ENCODE measurements around the gene SPAG6. TPM values are rescaled to one million over a fixed set of nuclear protein-coding genes. Genes with fewer than 3 reads are reported as not detected.
"Not testable (repeated sequence)": the region's sequence is repeated elsewhere in the genome, so short reads cannot be mapped to it uniquely, and the experiment has no call there.

The SPAG6 gene
- total RNA-seq, 2 experiments from 2014 or later = not detected

DNA sequence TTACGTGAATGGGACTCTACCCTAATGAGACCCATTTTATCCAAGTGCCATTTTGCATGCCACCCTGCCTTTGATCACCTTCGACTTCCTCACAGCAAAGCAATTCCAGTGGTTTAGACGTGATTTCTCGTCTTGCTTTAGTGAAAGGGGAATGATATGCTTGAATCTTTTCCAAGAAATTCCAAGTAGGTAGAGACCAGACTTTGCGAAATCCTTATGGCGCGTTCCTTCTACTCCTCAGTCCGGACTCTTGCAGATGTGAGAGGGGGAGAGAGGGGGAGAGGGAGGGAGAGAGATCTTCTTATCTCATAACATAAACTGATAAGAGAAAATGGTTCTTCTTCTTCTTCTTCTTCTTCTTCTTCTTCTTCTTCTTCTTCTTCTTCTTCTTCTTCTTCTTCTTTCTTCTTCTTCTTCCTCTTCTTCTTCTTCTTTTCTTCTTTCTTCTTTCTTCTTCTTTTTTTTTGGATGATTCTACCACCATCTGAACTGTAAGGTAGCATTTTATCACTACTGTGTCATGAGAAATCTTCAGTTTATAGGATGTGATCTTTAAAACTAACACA is 883 bp downstream of the SPAG6 start:
- Mint-ChIP-seq H3K4me1 (ENCODE audit: low read depth) (peaks cover 9% of the 10 kb centered on the region), H3K9me3 (no peaks in the 10 kb centered on the region), H3K27ac (no peak overlapping the region), H3K4me3 (peak overlapping the region; percentile 59), H3K36me3 (ENCODE audit: low read depth) (peaks cover 2% of the 10 kb centered on the region), H3K27me3 (ENCODE audit: low read depth) (peaks cover 51% of the 10 kb centered on the region)
- CTCF ChIA-PET = no interaction called here
- DNase-seq = no peak
- intact Hi-C loops (cut with micrococcal nuclease) = loop anchor here (10.0 kb wide), 1 partner anchor 749 kb away; the partner anchor contains the start of gene MSRB2

DNA sequence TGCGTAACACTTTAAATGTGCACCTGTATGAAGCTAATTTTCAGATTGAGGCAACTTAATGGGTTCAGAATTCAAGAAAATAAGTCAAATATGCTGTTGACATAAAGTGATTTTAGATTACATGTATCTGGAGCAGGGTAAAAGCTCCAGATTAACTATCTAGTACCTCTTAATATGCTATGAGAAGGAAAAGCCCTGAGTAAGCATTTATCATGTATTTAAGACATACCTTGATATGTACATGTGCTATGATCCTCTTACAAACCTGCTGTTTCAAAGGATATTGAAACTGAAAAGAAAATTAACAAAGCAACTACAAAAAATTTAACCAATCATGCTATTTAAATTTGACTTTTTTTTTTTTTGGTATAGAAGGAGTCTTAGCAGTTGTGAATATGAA is 4.5 kb downstream of the SPAG6 start:
- H3K36me3 Mint-ChIP-seq (ENCODE audit: low read depth) = peaks cover 1% of the 10 kb centered on the region
- no peak for DNase-seq
- H3K4me3 Mint-ChIP-seq = no peak overlapping the region
- CTCF ChIA-PET = interaction anchor here (0.6 to 0.7 kb wide), 3 partner anchors 323 to 697 kb away, joined by 3 to 13 read pairs (median 7); no protein-coding TSS in a partner anchor
- peaks cover 30% of the 10 kb centered on the region for H3K27me3 Mint-ChIP-seq (ENCODE audit: low read depth)
- H3K4me1 Mint-ChIP-seq (ENCODE audit: low read depth) = peaks cover 3% of the 10 kb centered on the region
- intact Hi-C loops (cut with micrococcal nuclease) = loop anchor here (5.0 to 10.0 kb wide), 2 partner anchors 63 to 745 kb away; partner anchors contain the start of gene MSRB2
- H3K27ac Mint-ChIP-seq = no peak overlapping the region
- H3K9me3 Mint-ChIP-seq = no peaks in the 10 kb centered on the region

DNA sequence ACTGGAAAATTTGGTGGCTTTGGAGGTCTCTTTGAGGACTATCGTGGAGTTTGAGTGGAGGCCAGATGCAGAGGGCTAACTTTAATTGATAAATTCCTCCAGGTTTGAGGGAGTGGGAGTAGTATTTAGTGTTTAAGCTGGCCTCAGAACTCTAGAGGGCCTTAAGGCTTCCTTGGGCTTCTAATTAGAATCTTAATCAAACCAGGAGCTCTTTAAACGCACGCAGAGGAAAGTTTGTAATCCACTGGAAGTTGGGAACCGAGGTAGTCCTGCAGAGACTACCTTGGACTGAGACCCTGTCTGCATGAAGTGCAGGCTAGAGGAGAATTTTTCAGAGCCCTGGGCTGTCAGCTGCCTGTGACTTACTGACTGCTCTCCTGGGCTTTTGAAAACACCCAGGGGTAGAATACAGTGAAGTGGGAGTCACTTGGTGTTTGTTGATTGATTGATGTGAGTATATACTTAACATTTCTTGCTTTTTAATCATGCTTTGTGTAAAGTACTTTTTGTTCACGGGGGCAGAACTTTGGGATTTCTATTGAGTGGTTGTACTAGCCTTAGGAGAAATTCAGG is 5.9 kb downstream of the SPAG6 start:
- H3K27me3 Mint-ChIP-seq (ENCODE audit: low read depth) = peaks cover 19% of the 10 kb centered on the region
- intact Hi-C loops (cut with micrococcal nuclease) = loop anchor here (5.0 kb wide), 1 partner anchor 61 kb away; no protein-coding TSS in a partner anchor
- no peaks in the 10 kb centered on the region for H3K9me3 Mint-ChIP-seq
- CTCF ChIA-PET = no interaction called here
- no peaks in the 10 kb centered on the region for H3K36me3 Mint-ChIP-seq (ENCODE audit: low read depth)
- H3K4me3 Mint-ChIP-seq = no peak overlapping the region
- no peak overlapping the region for H3K27ac Mint-ChIP-seq
- DNase-seq = no peak
- H3K4me1 Mint-ChIP-seq (ENCODE audit: low read depth) = no peaks in the 10 kb centered on the region

DNA sequence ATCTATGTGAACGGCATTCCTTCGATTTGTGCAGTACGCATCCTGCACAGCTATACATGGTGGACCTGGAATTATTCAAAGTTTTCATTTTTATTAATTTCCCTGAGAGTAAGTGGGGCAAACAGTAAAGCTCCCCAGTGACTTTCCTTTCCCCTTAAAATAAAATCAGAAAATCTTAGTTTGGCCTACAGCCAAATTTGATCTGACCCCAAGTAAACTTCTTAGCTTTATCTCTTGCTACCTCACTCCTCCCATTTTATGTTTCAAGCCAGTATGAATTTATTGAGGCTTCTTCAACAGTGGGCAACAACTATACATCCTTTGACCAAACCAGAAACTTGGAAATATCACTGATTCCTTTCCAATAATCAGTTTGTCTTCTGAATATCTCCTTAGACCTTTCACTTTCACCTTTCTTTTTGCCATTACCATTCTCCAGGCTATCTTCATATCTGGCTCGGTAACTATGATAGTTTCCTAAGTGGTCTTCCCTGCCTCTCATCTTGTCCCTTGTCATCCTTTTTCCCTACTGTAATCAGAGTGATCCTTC is 11.1 kb downstream of the SPAG6 start:
- Mint-ChIP-seq H3K4me3 (no peak overlapping the region), H3K4me1 (ENCODE audit: low read depth) (no peaks in the 10 kb centered on the region), H3K27me3 (ENCODE audit: low read depth) (peaks cover 6% of the 10 kb centered on the region), H3K36me3 (ENCODE audit: low read depth) (no peaks in the 10 kb centered on the region), H3K27ac (no peak overlapping the region), H3K9me3 (no peaks in the 10 kb centered on the region)
- no peak for DNase-seq
- intact Hi-C loops (cut with micrococcal nuclease) = no loop called here
- CTCF ChIA-PET = no interaction called here

DNA sequence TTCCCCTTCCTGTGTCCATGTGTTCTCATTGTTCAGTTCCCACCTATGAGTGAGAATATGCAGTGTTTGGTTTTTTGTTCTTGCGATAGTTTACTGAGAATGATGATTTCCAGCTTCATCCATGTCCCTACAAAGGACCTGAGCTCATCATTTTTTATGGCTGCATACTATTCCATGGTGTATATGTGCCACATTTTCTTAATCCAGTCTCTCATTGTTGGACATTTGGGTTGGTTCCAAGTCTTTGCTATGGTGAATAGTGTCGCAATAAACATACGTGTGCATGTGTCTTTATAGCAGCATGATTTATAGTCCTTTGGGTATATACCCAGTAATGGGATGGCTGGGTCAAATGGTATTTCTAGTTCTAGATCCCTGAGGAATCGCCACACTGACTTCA is 12.5 kb downstream of the SPAG6 start:
- DNase-seq; H3K9me3 Mint-ChIP-seq; H3K4me1 Mint-ChIP-seq (ENCODE audit: low read depth); H3K36me3 Mint-ChIP-seq (ENCODE audit: low read depth); H3K27ac Mint-ChIP-seq; H3K4me3 Mint-ChIP-seq; intact Hi-C loops (cut with micrococcal nuclease); H3K27me3 Mint-ChIP-seq (ENCODE audit: low read depth): not testable (repeated sequence)
- CTCF ChIA-PET = interaction anchor here (0.6 kb wide), 1 partner anchor 20 kb away, joined by 3 read pairs; no protein-coding TSS in a partner anchor

DNA sequence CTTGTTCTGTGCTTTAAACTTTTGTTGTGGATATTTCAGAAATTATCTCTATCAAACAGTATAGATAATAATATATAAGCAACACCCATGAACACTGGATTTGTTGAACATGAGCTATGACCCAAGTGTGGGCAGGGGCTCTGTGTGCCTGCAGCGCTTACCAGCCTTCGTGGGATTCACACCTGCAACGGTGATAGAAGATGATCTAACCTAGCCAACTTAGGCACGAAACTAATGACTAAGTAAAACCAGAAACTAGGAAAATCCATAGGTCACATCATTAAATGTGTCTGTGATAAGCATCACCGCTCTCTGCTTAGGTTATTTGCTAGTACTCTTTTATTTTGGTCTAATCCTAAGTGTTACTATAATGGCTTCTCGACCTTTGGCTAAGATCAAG is 18.0 kb downstream of the SPAG6 start:
- Mint-ChIP-seq H3K27ac (no peak overlapping the region), H3K4me3 (no peak overlapping the region), H3K4me1 (ENCODE audit: low read depth) (peaks cover 19% of the 10 kb centered on the region), H3K9me3 (no peaks in the 10 kb centered on the region), H3K27me3 (ENCODE audit: low read depth) (peaks cover 2% of the 10 kb centered on the region), H3K36me3 (ENCODE audit: low read depth) (no peaks in the 10 kb centered on the region)
- CTCF ChIA-PET = interaction anchor here (1.0 kb wide), 1 partner anchor 170 kb away, joined by 3 read pairs; no protein-coding TSS in a partner anchor
- intact Hi-C loops (cut with micrococcal nuclease) = no loop called here
- peak; percentile 27 for DNase-seq

DNA sequence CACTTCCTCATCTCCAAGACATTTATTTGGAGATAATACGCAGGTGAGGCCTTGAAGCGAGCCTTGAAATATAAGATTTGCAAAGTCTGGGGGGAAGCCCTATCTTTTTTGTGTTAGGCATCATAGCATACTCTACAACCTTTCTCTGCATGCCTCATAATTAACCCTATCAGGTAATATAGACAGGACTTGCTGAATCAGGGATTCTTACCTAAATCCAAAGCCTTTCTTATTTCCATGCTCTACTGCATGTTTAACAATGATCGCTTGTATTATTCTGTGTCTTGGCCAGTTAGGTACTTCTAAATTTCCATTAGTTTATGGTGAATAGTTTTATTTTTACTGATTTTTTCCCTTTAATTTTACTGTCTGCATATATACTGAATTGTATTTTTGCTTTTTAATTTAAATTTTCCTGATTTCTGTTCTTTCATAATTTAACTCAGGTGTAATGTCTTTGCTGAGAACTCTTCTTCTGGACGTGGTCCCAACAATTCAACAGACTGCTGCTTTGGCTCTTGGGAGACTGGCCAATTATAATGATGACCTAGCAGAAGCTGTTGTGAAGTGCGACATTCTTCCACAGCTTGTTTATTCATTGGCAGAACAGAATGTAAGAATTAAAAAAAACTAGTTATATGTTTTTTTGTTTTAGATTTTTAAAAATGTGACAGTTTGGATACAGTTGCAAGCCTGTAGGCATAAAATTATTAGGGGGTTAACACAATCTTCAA is 19.3 kb downstream of the SPAG6 start:
- Mint-ChIP-seq H3K4me1 (ENCODE audit: low read depth) (peaks cover 23% of the 10 kb centered on the region), H3K4me3 (no peak overlapping the region), H3K27me3 (ENCODE audit: low read depth) (peaks cover 2% of the 10 kb centered on the region), H3K9me3 (no peaks in the 10 kb centered on the region), H3K27ac (no peak overlapping the region), H3K36me3 (ENCODE audit: low read depth) (no peaks in the 10 kb centered on the region)
- no peak for DNase-seq
- CTCF ChIA-PET = no interaction called here
- intact Hi-C loops (cut with micrococcal nuclease) = loop anchor here (5.0 kb wide), 1 partner anchor 73 kb away; no protein-coding TSS in a partner anchor

DNA sequence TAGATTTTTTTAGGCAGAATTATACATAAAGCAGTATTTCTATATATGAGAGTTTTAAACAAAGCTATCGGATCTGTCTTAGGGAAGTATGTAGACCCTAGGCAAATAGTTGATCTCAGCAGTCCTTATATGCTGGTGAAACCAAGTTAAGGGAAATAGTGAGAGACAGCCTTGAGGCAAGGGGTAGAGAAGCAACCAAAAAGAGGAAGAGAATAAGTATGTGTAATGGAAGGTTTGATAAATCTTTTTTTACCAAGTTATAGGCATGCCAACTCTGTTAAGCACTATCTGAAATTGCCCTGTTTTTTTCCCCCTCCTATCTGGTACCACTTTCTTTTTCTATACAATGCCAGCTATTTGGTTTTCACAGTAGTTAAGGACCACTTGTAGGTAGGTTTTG is 19.9 kb downstream of the SPAG6 start:
- no peak overlapping the region for H3K27ac Mint-ChIP-seq
- peaks cover 2% of the 10 kb centered on the region for H3K27me3 Mint-ChIP-seq (ENCODE audit: low read depth)
- intact Hi-C loops (cut with micrococcal nuclease) = loop anchor here (5.0 kb wide), 1 partner anchor 72 kb away; no protein-coding TSS in a partner anchor
- DNase-seq = no peak
- H3K4me1 Mint-ChIP-seq (ENCODE audit: low read depth) = peaks cover 26% of the 10 kb centered on the region
- H3K9me3 Mint-ChIP-seq = no peaks in the 10 kb centered on the region
- no peak overlapping the region for H3K4me3 Mint-ChIP-seq
- CTCF ChIA-PET = no interaction called here
- no peaks in the 10 kb centered on the region for H3K36me3 Mint-ChIP-seq (ENCODE audit: low read depth)

DNA sequence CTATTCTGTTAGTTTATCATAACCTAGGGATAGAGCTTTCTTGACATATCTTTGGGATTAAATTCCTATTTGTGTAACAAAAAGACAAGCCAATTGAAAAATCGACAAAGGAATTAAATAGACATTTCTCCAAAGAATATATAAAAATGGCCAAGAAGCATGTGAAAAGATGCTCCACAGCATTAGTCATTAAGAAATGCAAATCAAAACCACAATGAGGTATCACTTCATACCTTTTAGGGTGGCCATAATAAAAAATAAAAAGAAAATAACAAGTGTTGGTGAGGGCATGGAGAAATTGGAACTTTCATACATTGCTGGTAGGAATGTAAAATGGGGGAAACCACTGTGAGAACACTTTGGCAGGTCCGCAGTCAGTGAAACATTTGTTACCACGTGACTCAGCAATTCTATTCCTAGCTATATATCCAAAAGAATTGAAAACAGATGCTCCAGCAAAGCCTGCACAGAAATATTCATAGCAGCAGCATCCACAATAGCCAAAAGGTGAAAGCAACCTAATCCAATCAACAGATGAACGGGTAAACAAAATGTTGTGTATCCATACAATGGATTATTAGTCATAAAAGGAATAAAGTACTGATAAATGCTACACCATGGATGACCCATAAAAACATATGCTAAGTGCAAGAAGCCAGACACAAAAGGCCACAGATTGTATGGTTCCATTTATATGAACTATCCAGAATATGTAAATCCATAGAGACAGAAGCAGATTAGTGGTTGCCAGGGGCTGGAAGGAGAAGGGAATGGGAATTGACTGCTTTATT is 20.5 kb downstream of the SPAG6 start:
- no peak for DNase-seq
- CTCF ChIA-PET = interaction anchor here (0.6 to 1.0 kb wide), 2 partner anchors 122 to 372 kb away, joined by 3 read pairs; no protein-coding TSS in a partner anchor

DNA sequence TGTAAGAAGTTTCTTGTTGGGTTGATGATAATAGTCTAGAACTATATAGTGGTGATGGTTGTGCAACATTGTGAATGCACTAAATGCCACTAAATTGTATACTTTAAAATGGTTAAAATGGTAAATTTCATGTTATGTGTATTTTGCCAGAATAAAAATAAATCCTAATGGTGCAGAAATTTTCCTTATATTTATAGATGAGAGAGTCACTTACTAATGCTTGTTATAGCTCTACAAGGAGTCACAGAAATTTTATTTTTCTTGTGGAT is 21.1 kb downstream of the SPAG6 start:
- H3K9me3 Mint-ChIP-seq = no peaks in the 10 kb centered on the region

More for the DNA sequence above, 20.5 kb downstream of the SPAG6 start:
- H3K36me3 Mint-ChIP-seq (ENCODE audit: low read depth) = no peaks in the 10 kb centered on the region
- intact Hi-C loops (cut with micrococcal nuclease) = loop anchor here (2.0 to 5.0 kb wide), 2 partner anchors 57 to 71 kb away; no protein-coding TSS in a partner anchor
- H3K4me1 Mint-ChIP-seq (ENCODE audit: low read depth) = peaks cover 27% of the 10 kb centered on the region
- H3K27me3 Mint-ChIP-seq (ENCODE audit: low read depth) = peaks cover 2% of the 10 kb centered on the region
- no peak overlapping the region for H3K27ac Mint-ChIP-seq
- H3K4me3 Mint-ChIP-seq = no peak overlapping the region
- H3K9me3 Mint-ChIP-seq = no peaks in the 10 kb centered on the region

DNA sequence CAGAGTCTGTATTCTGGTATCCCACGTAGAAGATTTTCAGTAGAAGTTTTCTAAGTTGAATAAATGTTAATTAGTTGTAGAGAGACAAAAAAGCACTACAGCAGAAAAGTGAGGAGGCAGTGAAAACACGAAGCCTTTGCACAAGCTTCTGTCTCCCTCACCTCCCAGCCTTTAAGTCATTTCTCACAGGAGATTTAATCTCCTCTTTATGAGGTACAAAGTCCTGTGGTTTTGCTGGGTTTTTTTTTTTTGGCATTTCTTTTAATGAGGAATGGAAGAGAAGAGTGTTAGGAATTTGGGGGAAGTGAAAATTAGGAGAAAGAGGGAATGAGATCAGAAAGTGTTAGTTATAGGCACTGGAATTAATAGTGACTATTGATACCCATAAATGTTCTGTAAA is 21.5 kb downstream of the SPAG6 start:
- Mint-ChIP-seq H3K4me1 (ENCODE audit: low read depth) (peaks cover 27% of the 10 kb centered on the region), H3K4me3 (no peak overlapping the region), H3K27ac (no peak overlapping the region), H3K9me3 (no peaks in the 10 kb centered on the region), H3K36me3 (ENCODE audit: low read depth) (no peaks in the 10 kb centered on the region), H3K27me3 (ENCODE audit: low read depth) (peaks cover 2% of the 10 kb centered on the region)
- DNase-seq = no peak
- CTCF ChIA-PET = interaction anchor here (0.6 to 1.0 kb wide), 3 partner anchors 76 to 373 kb away, joined by 3 read pairs; no protein-coding TSS in a partner anchor
- intact Hi-C loops (cut with micrococcal nuclease) = loop anchor here (2.0 to 5.0 kb wide), 2 partner anchors 58 to 71 kb away; no protein-coding TSS in a partner anchor

More for the DNA sequence above, 21.1 kb downstream of the SPAG6 start:
- Mint-ChIP-seq H3K27ac (no peak overlapping the region), H3K27me3 (ENCODE audit: low read depth) (peaks cover 2% of the 10 kb centered on the region), H3K4me3 (no peak overlapping the region), H3K4me1 (ENCODE audit: low read depth) (peaks cover 27% of the 10 kb centered on the region), H3K36me3 (ENCODE audit: low read depth) (no peaks in the 10 kb centered on the region)
- CTCF ChIA-PET = interaction anchor here (0.6 to 1.0 kb wide), 3 partner anchors 76 to 372 kb away, joined by 3 read pairs; no protein-coding TSS in a partner anchor
- no peak for DNase-seq
- intact Hi-C loops (cut with micrococcal nuclease) = loop anchor here (2.0 to 5.0 kb wide), 2 partner anchors 58 to 71 kb away; no protein-coding TSS in a partner anchor

Data from activated naive CD4-positive, alpha-beta T cell treated with anti-CD3 and anti-CD28 coated beads for 36 hours (primary cell).